ENCODE data around the gene GLTP.

Gene GLTP

DNA sequence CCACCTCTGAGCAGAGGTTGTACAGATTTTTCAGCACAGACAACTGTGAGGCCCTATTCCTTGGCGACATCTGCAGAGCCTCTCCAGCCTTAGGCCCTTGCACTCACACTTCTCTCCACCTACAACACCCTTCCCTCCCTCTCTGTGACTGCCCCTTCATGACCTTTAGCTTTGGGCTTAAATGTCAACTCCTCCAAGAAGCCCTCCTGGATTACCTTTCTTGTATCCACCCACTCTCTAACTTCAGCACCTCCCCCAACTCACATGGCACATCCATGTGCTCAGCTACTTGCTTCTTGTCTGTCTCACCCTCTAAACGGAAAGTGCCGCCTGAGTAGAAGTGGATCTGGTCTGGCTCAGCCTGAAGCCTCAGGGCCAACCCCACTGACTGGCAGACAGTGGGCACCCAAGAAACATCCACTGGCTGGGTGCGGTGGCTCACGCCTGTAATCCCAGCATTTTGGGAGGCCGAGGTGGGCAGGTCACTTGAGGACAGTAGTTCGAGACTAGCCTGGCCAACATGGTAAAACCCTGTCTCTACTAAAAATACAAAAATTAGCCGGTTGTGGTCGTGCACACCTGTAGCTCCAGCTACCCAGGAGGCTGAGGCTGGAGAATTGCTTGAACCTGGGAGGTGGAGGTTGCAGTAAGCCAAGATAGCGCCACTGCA is 69.3 kb downstream of the GLTP start:
- H3K4me3 Mint-ChIP-seq, result no peak overlapping the region
- no peaks in the 10 kb centered on the region for H3K9me3 Mint-ChIP-seq
- DNase-seq, result no peak
- H3K4me1 Mint-ChIP-seq, result no peaks in the 10 kb centered on the region
- H3K36me3 Mint-ChIP-seq, result no peaks in the 10 kb centered on the region
- CTCF ChIA-PET, result interaction anchor here (1.2 kb wide), 1 partner anchor 34 kb away, joined by 3 read pairs; no protein-coding TSS in a partner anchor
- H3K27me3 Mint-ChIP-seq, result no peaks in the 10 kb centered on the region
- no peak overlapping the region for H3K27ac Mint-ChIP-seq

DNA sequence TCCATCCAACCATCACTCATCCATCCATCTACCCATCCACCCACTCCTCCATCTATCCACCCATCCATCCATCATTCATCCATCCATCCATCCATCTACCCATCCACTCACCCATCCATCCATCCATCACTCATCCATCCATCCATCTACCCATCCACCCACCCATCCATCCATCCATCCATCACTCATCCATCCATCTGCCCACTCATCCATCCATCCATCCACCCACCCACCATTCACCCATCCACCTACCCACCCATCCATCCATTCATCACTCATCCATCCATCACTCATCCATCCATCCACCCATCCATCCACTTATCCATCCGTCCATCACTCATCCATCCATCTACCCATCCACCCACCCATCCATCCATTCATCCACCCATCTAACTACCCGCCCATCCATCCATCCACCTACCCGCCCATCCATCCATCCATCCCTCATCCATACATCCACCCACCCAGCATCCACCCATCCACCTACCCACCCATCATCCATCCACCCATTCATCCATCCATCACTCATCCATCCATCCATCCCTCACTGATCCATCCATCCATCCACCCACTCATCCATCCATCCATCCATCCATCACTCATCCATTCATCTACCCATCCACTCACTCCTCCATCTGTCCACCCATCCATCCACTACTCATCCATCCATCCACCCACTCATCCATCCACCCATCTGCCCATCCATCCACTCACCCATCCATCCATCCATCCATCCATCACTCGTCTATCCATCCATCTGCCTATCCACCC is 71.3 kb downstream of the GLTP start:
- H3K27ac Mint-ChIP-seq, result no peak overlapping the region
- no peaks in the 10 kb centered on the region for H3K4me1 Mint-ChIP-seq
- no peaks in the 10 kb centered on the region for H3K9me3 Mint-ChIP-seq
- H3K36me3 Mint-ChIP-seq, result no peaks in the 10 kb centered on the region
- no peak for DNase-seq
- CTCF ChIA-PET, result no interaction called here
- peaks cover 8% of the 10 kb centered on the region for H3K27me3 Mint-ChIP-seq
- no peak overlapping the region for H3K4me3 Mint-ChIP-seq

DNA sequence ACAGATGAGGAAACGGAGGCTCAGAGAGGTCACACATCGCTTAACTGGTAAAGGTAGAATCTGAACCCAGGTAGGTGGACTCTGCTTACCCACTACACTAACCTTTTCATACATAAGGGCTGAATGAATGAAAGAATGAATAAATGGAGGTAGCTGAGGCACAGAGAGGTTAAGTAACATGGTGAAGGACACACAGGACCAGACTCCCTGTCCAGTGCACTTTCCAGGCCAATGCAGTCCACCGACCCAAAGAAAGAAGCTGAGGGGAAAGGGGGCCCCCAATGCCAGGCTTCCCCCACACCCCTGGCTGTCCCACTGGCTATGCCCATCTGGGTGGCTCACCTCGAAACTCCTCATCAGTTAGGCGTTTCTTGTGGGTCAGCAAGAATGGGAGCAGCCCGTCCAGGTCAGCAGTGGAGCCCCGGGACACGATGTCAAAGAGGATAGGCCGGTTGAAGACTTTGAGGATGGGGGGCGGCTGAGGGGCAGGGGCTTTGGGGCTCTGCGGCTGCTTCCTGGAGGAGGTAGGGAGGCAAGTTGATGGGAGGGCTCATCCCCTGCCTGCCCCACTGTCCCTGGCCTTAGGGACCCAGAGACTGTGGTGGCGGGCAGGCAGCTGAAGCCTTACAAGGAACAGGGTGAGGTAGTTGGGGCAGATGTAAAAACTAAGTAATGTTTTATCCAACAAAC is 72.2 kb downstream of the GLTP start:
- H3K4me1 Mint-ChIP-seq, result no peaks in the 10 kb centered on the region
- peaks cover 8% of the 10 kb centered on the region for H3K27me3 Mint-ChIP-seq
- H3K27ac Mint-ChIP-seq, result no peak overlapping the region
- DNase-seq, result no peak
- no peaks in the 10 kb centered on the region for H3K36me3 Mint-ChIP-seq
- no peak overlapping the region for H3K4me3 Mint-ChIP-seq
- CTCF ChIA-PET, result interaction anchor here (0.6 to 1.1 kb wide), 3 partner anchors 8 to 45 kb away, joined by 3 read pairs; no protein-coding TSS in a partner anchor
- H3K9me3 Mint-ChIP-seq, result no peaks in the 10 kb centered on the region

DNA sequence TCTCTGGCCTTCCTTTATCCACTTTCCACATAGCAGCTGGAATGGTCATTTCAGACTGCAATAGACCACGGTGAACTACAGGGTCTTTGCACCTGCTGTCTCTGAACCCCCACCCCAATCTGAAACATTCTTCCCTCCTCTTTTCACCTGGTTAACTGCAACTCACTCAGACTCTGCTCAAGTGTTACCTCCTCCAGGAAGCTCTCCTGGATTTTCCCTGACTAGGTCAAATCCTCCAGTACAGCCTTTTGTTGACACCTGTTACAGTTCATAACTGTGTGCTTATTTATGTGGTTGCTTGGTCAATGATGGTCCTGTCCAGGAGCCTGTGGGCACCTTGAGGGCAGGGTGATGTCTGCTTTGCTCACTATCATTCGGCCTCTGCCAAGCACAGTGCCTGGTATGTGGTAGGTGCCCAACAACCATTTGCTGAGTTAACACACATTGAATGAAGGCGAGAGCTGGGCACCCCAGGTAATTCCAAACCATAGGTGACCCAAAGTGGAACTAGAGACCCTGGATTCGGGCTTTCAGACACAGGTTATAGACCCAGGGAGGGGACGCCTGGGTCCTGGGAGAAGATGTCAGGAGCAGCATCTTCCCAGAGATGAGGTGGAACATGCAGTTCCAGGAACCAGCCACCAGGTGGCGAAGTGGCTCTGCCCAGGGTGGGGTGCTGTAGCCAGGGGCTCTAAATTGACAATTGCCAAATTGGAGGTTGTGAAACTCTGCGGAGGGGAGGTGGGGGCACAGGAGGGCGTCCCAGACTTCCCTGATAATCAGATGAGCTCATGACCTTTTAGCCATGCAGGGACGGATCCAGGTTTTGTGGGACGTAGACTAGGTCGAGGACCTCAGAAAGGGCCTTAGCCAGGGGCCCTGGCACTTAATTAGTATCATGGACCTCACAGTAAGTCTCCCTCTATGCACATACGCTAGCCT is 75.2 kb downstream of the GLTP start:
- no peak overlapping the region for H3K27ac Mint-ChIP-seq
- H3K4me1 Mint-ChIP-seq, result no peaks in the 10 kb centered on the region
- no peaks in the 10 kb centered on the region for H3K36me3 Mint-ChIP-seq
- CTCF ChIA-PET, result interaction anchor here (0.7 to 4.2 kb wide), 15 partner anchors 9 to 288 kb away, joined by 3 to 56 read pairs (median 4); no protein-coding TSS in a partner anchor
- H3K27me3 Mint-ChIP-seq, result peaks cover 8% of the 10 kb centered on the region
- H3K9me3 Mint-ChIP-seq, result no peaks in the 10 kb centered on the region
- DNase-seq, result peak; percentile 79
- H3K4me3 Mint-ChIP-seq, result no peak overlapping the region

DNA sequence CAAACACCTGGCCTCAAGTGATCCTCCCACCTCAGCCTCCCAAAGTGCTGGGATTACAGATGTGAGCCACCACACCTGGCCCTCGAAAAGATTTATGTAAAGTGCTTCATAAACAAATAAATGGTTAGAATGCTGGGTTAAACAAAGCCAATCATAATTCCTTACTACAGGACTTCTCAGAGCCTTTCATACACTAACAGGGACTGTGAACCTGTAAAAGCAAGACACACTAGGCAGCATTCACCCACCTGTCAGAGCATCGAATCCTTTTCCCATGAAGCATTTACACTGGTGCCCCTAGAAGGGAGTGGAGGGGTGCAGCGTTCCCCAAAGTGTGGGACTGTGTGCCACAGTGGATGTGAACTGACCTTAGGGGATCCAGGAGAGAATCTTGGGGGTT is 76.7 kb downstream of the GLTP start:
- H3K27me3 Mint-ChIP-seq, result peaks cover 8% of the 10 kb centered on the region

DNA sequence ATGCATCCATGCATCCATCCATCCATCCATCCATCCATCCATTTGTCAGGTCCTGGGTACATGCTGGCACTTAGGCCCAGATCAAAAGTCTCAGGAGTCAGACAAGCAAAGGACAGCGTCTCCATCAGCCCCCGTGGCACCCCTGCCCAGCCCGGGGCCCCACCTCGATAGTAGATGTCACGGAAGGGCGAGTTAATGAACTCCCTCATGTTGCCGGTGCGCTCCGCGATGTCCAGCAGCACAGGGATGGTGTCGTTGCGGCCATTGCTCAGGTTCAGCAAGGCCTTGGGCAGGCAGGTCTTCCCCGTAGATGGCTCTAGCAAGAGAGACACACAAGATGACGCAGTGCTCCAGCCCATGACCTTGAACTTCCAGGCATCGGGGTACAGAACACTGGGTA is 77.5 kb downstream of the GLTP start:
- no peaks in the 10 kb centered on the region for H3K9me3 Mint-ChIP-seq
- no peak for DNase-seq
- no peaks in the 10 kb centered on the region for H3K36me3 Mint-ChIP-seq
- no peak overlapping the region for H3K4me3 Mint-ChIP-seq
- no peaks in the 10 kb centered on the region for H3K4me1 Mint-ChIP-seq
- CTCF ChIA-PET, result no interaction called here
- H3K27ac Mint-ChIP-seq, result no peak overlapping the region
- H3K27me3 Mint-ChIP-seq, result peaks cover 13% of the 10 kb centered on the region

More for the DNA sequence above, 76.7 kb downstream of the GLTP start:
- Mint-ChIP-seq H3K4me3 (no peak overlapping the region), H3K27ac (no peak overlapping the region), H3K9me3 (no peaks in the 10 kb centered on the region), H3K4me1 (no peaks in the 10 kb centered on the region), H3K36me3 (no peaks in the 10 kb centered on the region)
- no peak for DNase-seq
- CTCF ChIA-PET, result interaction anchor here (0.8 to 4.2 kb wide), 4 partner anchors 32 to 74 kb away, joined by 3 to 56 read pairs (median 4); no protein-coding TSS in a partner anchor
